ENCODE measurements around the gene RNF213. TPM values are rescaled to one million over a fixed set of nuclear protein-coding genes. Genes with fewer than 3 reads are reported as not detected.

RNF213 gene
- total and polyA plus RNA-seq, 10 donors: 36.7 to 481 (median 337) TPM

- no peak for TF ChIP-seq CTCF (IDR thresholded peaks at IDR 0.05 in 8 of 11, conservative IDR thresholded peaks at IDR 0.05 in 3 of 11)
- TF ChIP-seq POLR2A (IDR thresholded peaks at IDR 0.05): no peak
- no peak for TF ChIP-seq POLR2AphosphoS5 (IDR thresholded peaks at IDR 0.05)
- intact Hi-C loops (cut with DNase I; ENCODE audit: low total_unique reads): no loop called here
- Histone ChIP-seq H3K27me3 (replicated peaks in 1 of 7) (peaks cover 0 to 17% (median 0%) of the 10 kb centered on the region in 7 donors), H3K36me3 (peaks cover 0 to 25% (median 12%) of the 10 kb centered on the region in 6 donors), H3K9me3 (no peaks in the 10 kb centered on the region), H3K27ac (peak overlapping the region; percentile 89 to 95 (median 94)), H3K4me3 (peak overlapping the region; percentile 67 to 91 (median 80)), H3K4me1 (peaks cover 8 to 48% (median 31%) of the 10 kb centered on the region in 6 donors)
- no peak for DNase-seq
- WGBS, 5 donors: 2 to 6% (median 3%) methylated on average over 9 to 15 of the region's 15 CpGs
Measured at GRCh38 chr17:80414508-80414802, 153.8 kb downstream of the RNF213 start.

GRCh38 chr17:80414803-80415625 lies 154.4 kb downstream of the RNF213 start, which contains the start of gene ENDOV:
TSS of gene ENDOV (plus strand) at chr17:80415167. CDS start at chr17:80415195, 28 bp downstream.
- peak; percentile 99 for DNase-seq
- H3K27me3 ChIP-seq (replicated peaks in 1 of 7): peaks cover 0 to 17% (median 0%) of the 10 kb centered on the region in 7 donors
- intact Hi-C loops (cut with DNase I; ENCODE audit: low total_unique reads): no loop called here
- peaks cover 8 to 48% (median 30%) of the 10 kb centered on the region in 6 donors for H3K4me1 ChIP-seq
- TF ChIP-seq CTCF (IDR thresholded peaks at IDR 0.05 in 8 of 11, conservative IDR thresholded peaks at IDR 0.05 in 3 of 11) (peak in 1 of 11 experiments; percentile 40), POLR2AphosphoS5 (IDR thresholded peaks at IDR 0.05) (peak; percentile 89 to 91 (median 89)), POLR2A (IDR thresholded peaks at IDR 0.05) (no peak)
- H3K4me3 ChIP-seq: peak within 1 kb of the TSS; percentile 67 to 91 (median 80)
- H3K27ac ChIP-seq: peak within 1 kb of the TSS; percentile 89 to 95 (median 94)
- 0 to 1% (median 0%) methylated on average over 37 to 97 of the region's 97 CpGs for WGBS, 5 donors
- no peaks in the 10 kb centered on the region for H3K9me3 ChIP-seq
- H3K36me3 ChIP-seq: peaks cover 0 to 31% (median 12%) of the 10 kb centered on the region in 6 donors

GRCh38 chr17:80415626-80416137 lies 155.0 kb downstream of the RNF213 start:
- H3K4me1 ChIP-seq: peaks cover 8 to 48% (median 30%) of the 10 kb centered on the region in 6 donors
- peak overlapping the region; percentile 67 to 91 (median 80) for H3K4me3 ChIP-seq
- intact Hi-C loops (cut with DNase I; ENCODE audit: low total_unique reads): no loop called here
- 10 to 40% (median 16%) methylated on average over 10 to 39 of the region's 39 CpGs for WGBS, 5 donors
- H3K9me3 ChIP-seq: no peaks in the 10 kb centered on the region
- H3K27ac ChIP-seq: peak overlapping the region; percentile 89 to 95 (median 94)
- TF ChIP-seq POLR2A (IDR thresholded peaks at IDR 0.05): no peak
- no peak for TF ChIP-seq POLR2AphosphoS5 (IDR thresholded peaks at IDR 0.05)
- no peak for TF ChIP-seq CTCF (IDR thresholded peaks at IDR 0.05 in 8 of 11, conservative IDR thresholded peaks at IDR 0.05 in 3 of 11)
- H3K36me3 ChIP-seq: peaks cover 0 to 36% (median 12%) of the 10 kb centered on the region in 6 donors
- H3K27me3 ChIP-seq (replicated peaks in 1 of 7): peaks cover 0 to 17% (median 0%) of the 10 kb centered on the region in 7 donors
- DNase-seq: no peak
